GM19455 (cell line): Measurements from ENCODE around the gene CCNJL.

Experiments used
- ATAC-seq: cut with Tn5 transposase; IDR thresholded peaks from one replicate; pipeline ENCODE4 v1.9.1; 2021; ENCODE audit not compliant: unreplicated experiment

The CCNJL gene

GRCh38 chr5:160230686-160231527 is 81.5 kb downstream of the CCNJL start:
- ATAC-seq, result no peak

- no peak for ATAC-seq
These were observed 83.1 kb downstream of the CCNJL start, which contains the start of gene FABP6 for GRCh38 chr5:160229190-160229742. TSS of gene FABP6 (plus strand) at chr5:160229506. CDS start at chr5:160229558, 52 bp downstream.

- ATAC-seq, result no peak
These were observed 85.4 kb downstream of the CCNJL start for GRCh38 chr5:160227012-160227411.

GRCh38 chr5:160221082-160221481 is 91.3 kb downstream of the CCNJL start:
- no peak for ATAC-seq

GRCh38 chr5:160219356-160219755 is 93.0 kb downstream of the CCNJL start:
- no peak for ATAC-seq

- ATAC-seq, result no peak
These were observed 98.8 kb downstream of the CCNJL start for GRCh38 chr5:160213537-160213936.

GRCh38 chr5:160211352-160211751 is 101.0 kb downstream of the CCNJL start:
- ATAC-seq, result no peak

- no peak for ATAC-seq
These were observed 101.8 kb downstream of the CCNJL start for GRCh38 chr5:160210606-160211005.

- no peak for ATAC-seq
These were observed 102.4 kb downstream of the CCNJL start for GRCh38 chr5:160209917-160210316.

GRCh38 chr5:160207061-160207460 is 105.3 kb downstream of the CCNJL start:
- ATAC-seq, result no peak
